Stimulated activated CD4-positive, alpha-beta T cell treated with anti-CD3 and anti-CD28 coated beads, Interleukin-2, amount 100 ng/mL, for 24 hours (primary cell): ENCODE results near the gene OR2T35.

Experiments used
- DNase-seq, 2 donors: peaks; one replicate each; pipeline ENCODE4 v3.0.0-alpha.2; 2020

OR2T35 gene

GRCh38 chr1:248625971-248626370 lies 19.1 kb downstream of the OR2T35 start:
- no peak for DNase-seq

DNA sequence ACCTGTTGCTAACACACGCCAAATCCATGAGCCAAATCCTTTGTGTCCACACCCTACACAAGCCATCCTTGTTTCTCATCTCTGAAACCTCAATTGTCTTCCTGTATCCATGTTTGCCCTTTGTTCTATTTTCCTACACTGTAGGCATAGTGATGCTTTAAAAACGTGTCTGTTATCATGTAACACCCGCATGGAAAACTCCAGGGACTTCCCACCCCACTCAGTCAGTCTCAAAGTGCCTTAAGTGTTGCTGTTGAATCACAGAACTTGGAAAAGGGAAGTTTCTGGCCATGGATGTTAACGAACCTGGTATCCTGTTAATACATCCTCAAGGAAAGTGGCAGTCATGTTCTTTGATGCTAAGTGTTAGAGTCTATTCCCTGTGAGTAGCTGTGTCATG lies 19.9 kb downstream of the OR2T35 start:
- no peak for DNase-seq

DNA sequence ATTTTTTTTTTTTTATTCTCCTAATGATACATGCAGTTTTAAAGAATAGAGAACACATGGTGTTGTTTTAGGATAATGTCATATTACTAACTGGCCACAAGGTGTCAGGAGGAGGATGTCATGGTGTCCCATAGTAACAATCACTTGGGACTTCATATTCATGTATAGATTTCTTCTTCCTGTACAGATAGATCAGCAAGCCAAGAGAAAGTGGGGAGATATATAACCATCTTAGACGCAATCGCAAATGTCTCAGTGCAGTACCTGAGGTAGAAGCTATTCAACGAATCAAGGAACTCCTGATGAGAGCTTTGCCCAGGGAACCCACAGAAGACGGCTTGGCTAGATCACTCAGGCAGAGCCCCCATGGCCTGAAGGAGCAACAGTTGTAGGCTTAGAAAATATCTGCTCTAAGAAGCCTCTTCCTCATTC lies 22.5 kb downstream of the OR2T35 start:
- no peak for DNase-seq

- no peak for DNase-seq
Observed at GRCh38 chr1:248621770-248622169, 23.3 kb downstream of the OR2T35 start.

DNA sequence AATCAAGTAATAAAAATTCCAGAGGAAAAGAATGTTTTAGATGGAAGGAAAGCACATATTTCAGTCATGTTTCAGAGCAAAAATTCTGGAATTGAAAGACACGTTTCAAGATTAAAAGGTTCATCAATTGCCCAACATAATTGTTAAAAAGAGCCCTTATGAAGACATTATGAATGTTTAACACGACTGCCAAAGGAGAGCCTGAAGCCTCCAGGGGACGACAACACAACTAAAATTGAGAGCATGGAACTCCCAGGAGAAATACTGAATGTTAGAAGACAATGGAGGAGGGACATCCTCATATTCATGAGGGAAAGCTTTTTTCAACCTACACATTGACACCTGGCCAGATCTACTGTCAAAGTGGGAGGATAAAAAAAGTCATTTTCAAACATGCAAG lies 26.2 kb downstream of the OR2T35 start:
- DNase-seq: peak; percentile 65 to 73

DNA sequence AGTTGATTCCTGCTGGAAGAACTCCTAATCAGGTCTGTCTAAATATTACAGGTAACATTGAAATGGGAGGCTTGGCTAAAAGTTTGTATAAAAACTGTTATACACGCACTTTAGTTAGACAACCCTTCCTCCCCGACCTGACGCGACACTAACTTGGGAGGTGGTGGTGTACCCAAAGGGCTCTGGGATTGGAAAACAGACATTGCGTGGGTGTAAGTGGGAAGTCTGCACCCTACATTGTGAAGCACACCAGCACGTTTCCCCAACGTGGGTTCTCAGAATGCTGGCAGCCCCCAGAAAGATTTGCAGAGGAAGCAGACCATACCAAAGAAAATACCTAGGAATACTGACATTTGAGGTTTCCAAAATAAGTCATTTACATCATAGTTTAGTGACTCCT lies 27.0 kb downstream of the OR2T35 start:
- DNase-seq: no peak

GRCh38 chr1:248613742-248614141 lies 31.3 kb downstream of the OR2T35 start:
- DNase-seq: no peak

GRCh38 chr1:248611883-248612414 lies 33.1 kb downstream of the OR2T35 start:
- DNase-seq: peak in 1 of 2 donors; percentile 24

GRCh38 chr1:248610301-248610700 lies 34.8 kb downstream of the OR2T35 start:
- no peak for DNase-seq

DNA sequence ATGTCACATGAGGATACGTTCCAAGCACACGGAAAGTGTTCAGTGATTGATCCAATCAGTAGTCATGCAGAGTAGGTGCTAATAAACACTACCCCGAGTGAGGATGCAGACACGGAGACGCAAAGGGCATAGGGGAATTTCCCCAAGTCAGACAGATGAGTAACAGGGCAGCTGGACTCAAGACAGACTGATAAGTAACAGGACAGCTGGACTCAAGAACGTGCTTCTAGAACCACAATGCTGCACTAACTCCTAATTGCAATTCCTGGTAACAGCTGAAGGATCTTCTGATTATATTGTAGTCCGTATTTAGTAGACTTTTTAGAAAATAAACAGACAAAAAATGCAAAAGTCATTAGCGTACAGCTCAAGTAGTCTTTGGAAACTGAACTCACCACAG lies 45.7 kb downstream of the OR2T35 start:
- no peak for DNase-seq

GRCh38 chr1:248597589-248597988 lies 47.5 kb downstream of the OR2T35 start, which contains the start of gene OR2T10:
Gene OR2T10, minus strand, starts transcription at chr1:248597700. Its CDS starts 3,932 bp downstream, at chr1:248593768.
- no peak for DNase-seq

DNA sequence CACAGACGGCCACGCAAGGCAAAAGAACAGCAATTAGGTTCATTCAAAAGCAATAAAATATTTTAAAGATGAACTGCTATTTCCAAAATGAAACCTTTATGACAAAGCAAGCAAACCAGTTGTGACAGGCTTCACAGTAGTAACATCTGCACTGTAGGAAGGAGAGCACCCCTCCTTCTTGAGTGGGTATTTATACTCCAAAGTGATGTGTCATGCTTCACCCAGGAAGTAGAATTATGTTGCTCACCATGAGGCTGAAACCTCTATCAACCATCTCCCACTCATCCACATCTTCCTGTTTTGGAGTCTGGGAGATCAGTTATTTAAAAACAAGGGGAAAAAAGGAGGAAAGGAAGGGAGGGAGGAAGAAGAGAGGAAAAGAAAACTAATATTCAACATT lies 48.5 kb downstream of the OR2T35 start:
- DNase-seq: no peak

- DNase-seq: no peak
Observed at GRCh38 chr1:248593226-248593625, 51.9 kb downstream of the OR2T35 start.

GRCh38 chr1:248592655-248593054 lies 52.4 kb downstream of the OR2T35 start:
- no peak for DNase-seq

DNA sequence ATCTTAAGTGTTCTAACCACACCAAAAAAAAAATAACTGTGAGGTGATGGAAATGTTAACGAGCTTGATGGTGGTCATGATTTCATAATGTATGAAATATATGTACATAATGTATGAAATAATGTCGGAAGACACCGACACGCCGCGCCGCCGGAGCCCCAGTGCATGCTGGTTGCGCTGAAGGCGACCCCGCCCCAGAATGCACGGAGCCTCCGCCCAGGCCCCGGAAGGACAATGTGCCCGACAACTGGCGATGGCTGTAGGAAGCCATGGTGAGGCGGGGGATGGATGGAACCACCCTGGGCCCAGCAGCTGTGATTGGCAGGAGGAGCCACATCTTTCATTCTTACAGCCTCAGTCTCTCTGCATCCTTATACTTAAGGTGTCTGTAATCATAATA lies 55.0 kb downstream of the OR2T35 start:
- no peak for DNase-seq

GRCh38 chr1:248589334-248589733 lies 55.7 kb downstream of the OR2T35 start:
- DNase-seq: no peak
